Neural progenitor cell (in vitro differentiated cells): Measurements from ENCODE around the gene USP13. TPM values are rescaled to one million over a fixed set of nuclear protein-coding genes. Genes with fewer than 3 reads are reported as not detected.

Experiments
- DNase-seq: peaks from one replicate; pipeline ENCODE4 v3.0.0-alpha.2; 2016; ENCODE audit warnings: low spot score
- H2AFZ ChIP-seq: fragments of 200-600 bp; sonication (generic); replicated peaks from 2 replicates; pipeline ENCODE4 v1.6.1; 2016; ENCODE audit warnings: antibody characterized with exemption
- H3F3A ChIP-seq: fragments of 200-600 bp; sonication (generic); 2 replicates; pipeline ENCODE4 v1.6.1; 2016; ENCODE audit warnings: antibody characterized with exemption, low read depth
- H3K27ac ChIP-seq: fragments of 200-600 bp; sonication (generic); 2 replicates; pipeline ENCODE4 v1.5.1; 2016; ENCODE audit warnings: mild to moderate bottlenecking
- H3K27me3 ChIP-seq: fragments of 200-600 bp; sonication (generic); 2 replicates; pipeline ENCODE4 v1.6.1; 2016; ENCODE audit warnings: mild to moderate bottlenecking, moderate library complexity
- H3K36me3 ChIP-seq: fragments of 200-600 bp; sonication (generic); 2 replicates; pipeline ENCODE4 v1.5.1; 2016
- H3K4me1 ChIP-seq: fragments of 200-600 bp; sonication (generic); 2 replicates; pipeline ENCODE4 v1.6.1; 2016; ENCODE audit warnings: mixed run types
- H3K4me2 ChIP-seq: fragments of 200-600 bp; sonication (generic); 2 replicates; pipeline ENCODE4 v1.6.1; 2016
- H3K4me3 ChIP-seq: fragments of 200-600 bp; sonication (generic); 2 replicates; pipeline ENCODE4 v1.5.1; 2016
- H3K79me2 ChIP-seq: fragments of 200-600 bp; sonication (generic); 2 replicates; pipeline ENCODE4 v1.6.1; 2016; ENCODE audit warnings: low read depth
- H3K9ac ChIP-seq: fragments of 200-600 bp; sonication (generic); 2 replicates; pipeline ENCODE4 v1.6.1; 2016
- H3K9me3 ChIP-seq: fragments of 200-600 bp; sonication (generic); 2 replicates; pipeline ENCODE4 v1.5.1; 2016; ENCODE audit warnings: low read depth
- H4K20me1 ChIP-seq: fragments of 200-600 bp; sonication (generic); 2 replicates; pipeline ENCODE4 v1.6.1; 2016; ENCODE audit warnings: low read depth
- H3K27ac Mint-ChIP-seq: 3 replicates; pipeline ENCODE4 v1.8.0; 2021; ENCODE audit warnings: mixed read lengths
- H3K27me3 Mint-ChIP-seq: 2 replicates; pipeline ENCODE4 v1.8.0; 2022; ENCODE audit warnings: low read depth, mild to moderate bottlenecking, inconsistent platforms, moderate library complexity, mixed read lengths; ENCODE audit not compliant: insufficient read depth
- H3K36me3 Mint-ChIP-seq: 3 replicates; pipeline ENCODE4 v1.8.0; 2021; ENCODE audit warnings: mixed read lengths
- H3K4me1 Mint-ChIP-seq: 3 replicates; pipeline ENCODE4 v1.8.0; 2021; ENCODE audit warnings: mixed read lengths
- H3K4me3 Mint-ChIP-seq: 3 replicates; pipeline ENCODE4 v1.8.0; 2021; ENCODE audit warnings: mild to moderate bottlenecking, moderate library complexity, mixed read lengths
- H3K9me3 Mint-ChIP-seq: 3 replicates; pipeline ENCODE4 v1.8.0; 2020; ENCODE audit warnings: mixed read lengths
- EZH2 ChIP-seq: fragments of 200-600 bp; sonication (generic); IDR thresholded peaks from 2 replicates; pipeline ENCODE4 v1.6.1; 2017; ENCODE audit warnings: antibody characterized with exemption, mild to moderate bottlenecking, moderate library complexity
- EZH2phosphoT487 ChIP-seq: fragments of 200-600 bp; sonication (generic); IDR thresholded peaks from 2 replicates; pipeline ENCODE4 v1.6.1; 2017; ENCODE audit warnings: antibody characterized with exemption
- total RNA-seq: library from RNA; depleted of rRNA; stranded (reverse); fragments of >200 nt; gene quantifications from 2 replicates; pipeline ENCODE4 v1.2.3, GENCODE V29; 2015; ENCODE audit warnings: low replicate concordance
- TF ChIP-seq, protein P1 (sequence below): fragments of 200-600 bp; sonication (generic); IDR thresholded peaks from 2 replicates; pipeline ENCODE4 v1.5.1; 2017; ENCODE audit warnings: antibody characterized with exemption, mild to moderate bottlenecking

USP13 gene
- total RNA-seq, 1 donor from 2014 or later = 17.7 TPM

DNA sequence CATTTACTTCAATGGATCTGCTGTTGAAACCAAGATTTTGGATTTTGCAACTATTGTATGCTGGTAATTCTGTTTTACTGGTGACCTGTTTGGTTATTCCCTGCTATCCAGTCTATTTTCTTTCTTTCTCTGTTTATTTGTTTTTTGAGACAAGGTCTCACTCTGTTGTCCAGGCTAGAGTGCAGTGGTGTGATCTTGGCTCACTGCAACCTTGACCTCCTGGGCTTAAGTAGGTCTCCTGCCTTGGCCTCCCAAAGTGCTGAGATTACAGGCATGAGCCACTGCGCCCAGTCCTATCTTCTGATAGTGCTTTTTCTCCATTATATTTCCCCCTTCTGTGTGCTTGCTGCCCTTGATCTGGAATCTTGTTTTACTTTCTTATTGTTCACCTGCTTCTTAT, 15.6 kb downstream of the USP13 start:
- Histone ChIP-seq H3K36me3 (no peaks in the 10 kb centered on the region), H2AFZ (no peak overlapping the region), H3K79me2 (peaks cover 99% of the 10 kb centered on the region), H3K9me3 (no peaks in the 10 kb centered on the region), H3K9ac (no peak overlapping the region), H3K27ac (no peak overlapping the region), H4K20me1 (peaks cover 68% of the 10 kb centered on the region), H3K27me3 (no peaks in the 10 kb centered on the region), H3K4me3 (no peak overlapping the region), H3K4me2 (no peak overlapping the region), H3K4me1 (peaks cover 16% of the 10 kb centered on the region), H3F3A (peaks cover 21% of the 10 kb centered on the region)
- Mint-ChIP-seq H3K4me1 (peaks cover 22% of the 10 kb centered on the region), H3K9me3 (no peaks in the 10 kb centered on the region), H3K36me3 (peaks cover 21% of the 10 kb centered on the region), H3K27me3 (no peaks in the 10 kb centered on the region), H3K4me3 (no peak overlapping the region), H3K27ac (no peak overlapping the region)
- TF ChIP-seq EZH2 = no peak
- TF ChIP-seq EZH2phosphoT487 = no peak
- TF ChIP-seq, protein P1, sequence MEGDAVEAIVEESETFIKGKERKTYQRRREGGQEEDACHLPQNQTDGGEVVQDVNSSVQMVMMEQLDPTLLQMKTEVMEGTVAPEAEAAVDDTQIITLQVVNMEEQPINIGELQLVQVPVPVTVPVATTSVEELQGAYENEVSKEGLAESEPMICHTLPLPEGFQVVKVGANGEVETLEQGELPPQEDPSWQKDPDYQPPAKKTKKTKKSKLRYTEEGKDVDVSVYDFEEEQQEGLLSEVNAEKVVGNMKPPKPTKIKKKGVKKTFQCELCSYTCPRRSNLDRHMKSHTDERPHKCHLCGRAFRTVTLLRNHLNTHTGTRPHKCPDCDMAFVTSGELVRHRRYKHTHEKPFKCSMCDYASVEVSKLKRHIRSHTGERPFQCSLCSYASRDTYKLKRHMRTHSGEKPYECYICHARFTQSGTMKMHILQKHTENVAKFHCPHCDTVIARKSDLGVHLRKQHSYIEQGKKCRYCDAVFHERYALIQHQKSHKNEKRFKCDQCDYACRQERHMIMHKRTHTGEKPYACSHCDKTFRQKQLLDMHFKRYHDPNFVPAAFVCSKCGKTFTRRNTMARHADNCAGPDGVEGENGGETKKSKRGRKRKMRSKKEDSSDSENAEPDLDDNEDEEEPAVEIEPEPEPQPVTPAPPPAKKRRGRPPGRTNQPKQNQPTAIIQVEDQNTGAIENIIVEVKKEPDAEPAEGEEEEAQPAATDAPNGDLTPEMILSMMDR = no peak
- DNase-seq = no peak

DNA sequence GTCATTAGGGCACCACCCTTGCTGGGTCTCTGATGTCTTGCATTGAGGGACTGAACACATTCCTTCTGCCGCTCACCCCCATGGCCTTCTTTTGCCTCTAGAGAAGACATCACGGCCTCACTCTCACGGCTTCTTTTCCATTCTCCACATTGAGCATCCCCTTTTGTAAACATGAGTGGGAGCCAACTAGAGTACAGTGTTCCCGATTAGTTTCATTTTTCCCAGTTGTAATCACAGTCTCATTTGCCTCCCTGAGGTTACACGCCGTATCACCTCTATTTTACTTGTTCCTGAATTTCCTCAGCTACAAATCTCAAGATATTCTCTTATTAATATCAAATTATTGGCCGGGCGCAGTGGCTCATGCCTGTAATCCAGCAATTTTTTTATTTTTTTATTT, 17.5 kb downstream of the USP13 start:
- no peak overlapping the region for H2AFZ ChIP-seq
- H3K9me3 ChIP-seq = no peaks in the 10 kb centered on the region
- peaks cover 99% of the 10 kb centered on the region for H3K79me2 ChIP-seq
- no peak overlapping the region for H3K27ac ChIP-seq
- H3K4me2 ChIP-seq = no peak overlapping the region
- no peaks in the 10 kb centered on the region for H3K36me3 ChIP-seq
- H3K4me1 ChIP-seq = peaks cover 16% of the 10 kb centered on the region
- Mint-ChIP-seq H3K4me1 (peaks cover 15% of the 10 kb centered on the region), H3K9me3 (no peaks in the 10 kb centered on the region), H3K36me3 (peaks cover 24% of the 10 kb centered on the region), H3K4me3 (no peak overlapping the region), H3K27me3 (no peaks in the 10 kb centered on the region), H3K27ac (peak overlapping the region; percentile 18)
- peaks cover 53% of the 10 kb centered on the region for H4K20me1 ChIP-seq
- peaks cover 17% of the 10 kb centered on the region for H3F3A ChIP-seq
- DNase-seq = no peak
- no peak overlapping the region for H3K4me3 ChIP-seq
- H3K27me3 ChIP-seq = no peaks in the 10 kb centered on the region
- no peak overlapping the region for H3K9ac ChIP-seq
- no peak for TF ChIP-seq EZH2
- TF ChIP-seq, protein P1 = no peak
- no peak for TF ChIP-seq EZH2phosphoT487

DNA sequence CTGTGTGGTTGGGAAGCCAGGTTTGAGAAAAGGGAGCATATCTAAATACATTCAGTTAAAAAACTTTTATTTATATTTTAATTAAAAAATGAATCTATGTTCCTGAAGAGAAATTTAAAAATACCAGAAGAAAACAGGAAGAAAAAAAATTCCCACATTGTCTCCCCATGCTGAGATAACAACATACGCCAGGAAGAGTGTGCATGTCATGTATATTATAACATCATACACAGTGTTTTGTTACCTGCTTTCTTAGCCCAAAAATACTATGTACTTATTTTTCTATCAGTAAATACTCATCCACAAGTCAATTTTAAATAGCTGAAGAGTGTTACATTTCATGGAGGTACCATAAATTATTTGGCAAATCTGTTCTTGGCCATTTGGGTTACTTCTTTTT, 18.5 kb downstream of the USP13 start:
- Mint-ChIP-seq H3K4me3 (no peak overlapping the region), H3K27me3 (peaks cover 2% of the 10 kb centered on the region), H3K4me1 (peaks cover 6% of the 10 kb centered on the region), H3K27ac (no peak overlapping the region), H3K36me3 (peaks cover 24% of the 10 kb centered on the region), H3K9me3 (no peaks in the 10 kb centered on the region)
- H3K9ac ChIP-seq = no peak overlapping the region
- no peaks in the 10 kb centered on the region for H3K36me3 ChIP-seq
- H3K4me3 ChIP-seq = no peak overlapping the region
- H3K9me3 ChIP-seq = no peaks in the 10 kb centered on the region
- no peaks in the 10 kb centered on the region for H3K27me3 ChIP-seq
- no peak overlapping the region for H2AFZ ChIP-seq
- peaks cover 7% of the 10 kb centered on the region for H3F3A ChIP-seq
- H3K27ac ChIP-seq = no peak overlapping the region
- no peak for DNase-seq
- H4K20me1 ChIP-seq = peaks cover 50% of the 10 kb centered on the region
- H3K4me2 ChIP-seq = no peak overlapping the region
- H3K79me2 ChIP-seq = peaks cover 99% of the 10 kb centered on the region
- peaks cover 7% of the 10 kb centered on the region for H3K4me1 ChIP-seq
- TF ChIP-seq, protein P1 = no peak
- TF ChIP-seq EZH2 (no peak), EZH2phosphoT487 (no peak)
